HFF-Myc (cell line): ENCODE measurements around the gene CORO2A.

ENCODE experiments used
- DNase-seq: peaks from one replicate; pipeline ENCODE4 v3.0.0-alpha.2; 2011; ENCODE audit warnings: low read depth; ENCODE audit errors: extremely low read depth
- H3K4me3 ChIP-seq: replicated peaks from 2 replicates; pipeline ENCODE4 v1.5.1; 2011; ENCODE audit warnings: low read depth, mild to moderate bottlenecking, control low read depth, low read length
- CTCF ChIP-seq: IDR thresholded peaks from 2 replicates; pipeline ENCODE4 v1.5.1; 2012; ENCODE audit warnings: mild to moderate bottlenecking, low read depth, low read length, control low read depth; ENCODE audit errors: missing control alignments

CORO2A gene

GRCh38 chr9:98158071-98158831 lies 34.2 kb downstream of the CORO2A start:
- TF ChIP-seq CTCF = no peak
- H3K4me3 ChIP-seq = no peak overlapping the region
- DNase-seq = no peak

- no peak overlapping the region for H3K4me3 ChIP-seq
- no peak for DNase-seq
- no peak for TF ChIP-seq CTCF
These were observed 35.1 kb downstream of the CORO2A start for GRCh38 chr9:98157372-98157771.

- no peak overlapping the region for H3K4me3 ChIP-seq
- TF ChIP-seq CTCF = no peak
- DNase-seq = no peak
These were observed 37.8 kb downstream of the CORO2A start for GRCh38 chr9:98154678-98155077.

GRCh38 chr9:98152526-98152925 lies 39.9 kb downstream of the CORO2A start:
- no peak for DNase-seq
- no peak overlapping the region for H3K4me3 ChIP-seq
- TF ChIP-seq CTCF = no peak

- TF ChIP-seq CTCF = no peak
- no peak for DNase-seq
- no peak overlapping the region for H3K4me3 ChIP-seq
These were observed 41.7 kb downstream of the CORO2A start for GRCh38 chr9:98150721-98151120.

- no peak for TF ChIP-seq CTCF
- H3K4me3 ChIP-seq = no peak overlapping the region
- no peak for DNase-seq
These were observed 42.3 kb downstream of the CORO2A start for GRCh38 chr9:98150164-98150563.

- TF ChIP-seq CTCF = no peak
- H3K4me3 ChIP-seq = no peak overlapping the region
- DNase-seq = no peak
These were observed 43.0 kb downstream of the CORO2A start for GRCh38 chr9:98149422-98149821.
